Psoas muscle (tissue), 8 donors: ENCODE data around the gene NOM1. TPM values are rescaled to one million over a fixed set of nuclear protein-coding genes. Genes with fewer than 3 reads are reported as not detected.

Source experiments
- ATAC-seq, 4 donors: fragments of 200-7000 bp; cut with Tn5 transposase; one replicate each; pipeline ENCODE4 v1.9.1; 2020; ENCODE audit warnings: moderate library complexity in 3 of 4, mild to moderate bottlenecking in 2 of 4
- DNase-seq, 2 donors: peaks; one replicate each; pipeline ENCODE4 v3.0.0-alpha.2; 2020
- H3K27ac ChIP-seq: fragments of 200-600 bp; one replicate; pipeline ENCODE4 v1.8.0; 2022
- H3K27me3 ChIP-seq, 3 donors: fragments of 200-600 bp in 1 of 3; one replicate each; pipeline versions ENCODE4 v1.6.1 to v1.8.0; 2013 to 2022; ENCODE audit warnings: low read length in 2 of 3, mild to moderate bottlenecking in 2 of 3, moderate library complexity in 1 of 3; ENCODE audit not compliant: insufficient read depth in 3 of 3
- H3K36me3 ChIP-seq, 2 donors: fragments of 200-600 bp in 1 of 2; one replicate each; pipeline versions ENCODE4 v1.6.1 to v1.8.0; 2013 to 2022; ENCODE audit warnings: low read depth in 1 of 2, mild to moderate bottlenecking in 1 of 2, moderate library complexity in 1 of 2; ENCODE audit not compliant: insufficient read depth in 1 of 2
- H3K4me1 ChIP-seq: fragments of 200-600 bp; one replicate; pipeline ENCODE4 v1.8.0; 2022
- H3K4me3 ChIP-seq: fragments of 200-600 bp; one replicate; pipeline ENCODE4 v1.8.0; 2022; ENCODE audit warnings: mild to moderate bottlenecking
- H3K9me3 ChIP-seq: fragments of 200-600 bp; one replicate; pipeline ENCODE4 v1.8.0; 2022
- WGBS, 3 donors: extraction: QIAGEN DNeasy Blood & Tissue Kit; methylation state at CpG; one replicate each; pipeline versions ENCODE4 v1.1.6 to v1.1.7; 2013; 5-methylcytosine and 5-hydroxymethylcytosine counted together
- intact Hi-C, 2 donors: fragments of 100-400 bp; cut with DNase I; formaldehyde crosslinking; loops; one replicate each; pipeline versions ENCODE4 v1.11.0 to v1.14.2; 2022
- polyA plus RNA-seq, 3 donors: library from polyadenylated mRNA; stranded (reverse); fragments of 200-250 nt; gene quantifications; one replicate each; pipeline ENCODE4 v1.2.3, GENCODE V29; 2013
- total RNA-seq, 4 donors: library from RNA; stranded (reverse); fragmentation: NEBNext Ultra II Directional in 2 of 4; extraction: Animal tissue kit (Norgen Biotek cat#: 25700) in 2 of 4; gene quantifications; one replicate each; pipeline versions ENCODE4 v1.2.1 to v1.2.4, GENCODE V29; 2021 to 2023
- TF ChIP-seq, protein P1 (sequence below): fragments of 200-600 bp; IDR thresholded peaks from one replicate; pipeline ENCODE4 v1.8.0; 2022; ENCODE audit warnings: antibody characterized with exemption
- donor health status: healthy with polysubstance abuse.
- donor health status: DM: no; HTN: no; CAD: no; lungs with moderate emphysema.
- donor health status: Bipolar disorder and iron deficiency.
- donor health status: healthy.
- donor health status: DM: yes; HTN: yes; CAD: no.
- donor health status: DM: no; HTN: no; CAD: no.
- donor health status: DM: no; HTN: no; CAD: no.
- donor health status: DM: yes; HTN: yes; CAD: no.

The NOM1 gene
- total and polyA plus RNA-seq, 7 donors: 8.2 to 20.5 (median 14.7) TPM

- H3K36me3 ChIP-seq: peaks cover 11 to 73% of the 10 kb centered on the region in 2 donors
- H3K27ac ChIP-seq: peak overlapping the region; percentile 79
- DNase-seq: no peak
- WGBS, 3 donors: 24 to 38% (median 27%) methylated on average over 3 of the region's 3 CpGs
- no peak overlapping the region for H3K4me3 ChIP-seq
- H3K4me1 ChIP-seq: peaks cover 23% of the 10 kb centered on the region
- TF ChIP-seq, protein P1, sequence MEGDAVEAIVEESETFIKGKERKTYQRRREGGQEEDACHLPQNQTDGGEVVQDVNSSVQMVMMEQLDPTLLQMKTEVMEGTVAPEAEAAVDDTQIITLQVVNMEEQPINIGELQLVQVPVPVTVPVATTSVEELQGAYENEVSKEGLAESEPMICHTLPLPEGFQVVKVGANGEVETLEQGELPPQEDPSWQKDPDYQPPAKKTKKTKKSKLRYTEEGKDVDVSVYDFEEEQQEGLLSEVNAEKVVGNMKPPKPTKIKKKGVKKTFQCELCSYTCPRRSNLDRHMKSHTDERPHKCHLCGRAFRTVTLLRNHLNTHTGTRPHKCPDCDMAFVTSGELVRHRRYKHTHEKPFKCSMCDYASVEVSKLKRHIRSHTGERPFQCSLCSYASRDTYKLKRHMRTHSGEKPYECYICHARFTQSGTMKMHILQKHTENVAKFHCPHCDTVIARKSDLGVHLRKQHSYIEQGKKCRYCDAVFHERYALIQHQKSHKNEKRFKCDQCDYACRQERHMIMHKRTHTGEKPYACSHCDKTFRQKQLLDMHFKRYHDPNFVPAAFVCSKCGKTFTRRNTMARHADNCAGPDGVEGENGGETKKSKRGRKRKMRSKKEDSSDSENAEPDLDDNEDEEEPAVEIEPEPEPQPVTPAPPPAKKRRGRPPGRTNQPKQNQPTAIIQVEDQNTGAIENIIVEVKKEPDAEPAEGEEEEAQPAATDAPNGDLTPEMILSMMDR: peak; percentile 48
- ATAC-seq: peak; percentile 60 to 94 (median 82)
- intact Hi-C loops: loop anchor here in 1 of 2 donors (5.0 kb wide), 2 partner anchors 172 to 367 kb away; partner anchors contain the start of gene DNAJB6
- no peaks in the 10 kb centered on the region for H3K27me3 ChIP-seq
- no peaks in the 10 kb centered on the region for H3K9me3 ChIP-seq
These were observed 20.5 kb downstream of the NOM1 start for GRCh38 chr7:156969972-156970420.

DNA sequence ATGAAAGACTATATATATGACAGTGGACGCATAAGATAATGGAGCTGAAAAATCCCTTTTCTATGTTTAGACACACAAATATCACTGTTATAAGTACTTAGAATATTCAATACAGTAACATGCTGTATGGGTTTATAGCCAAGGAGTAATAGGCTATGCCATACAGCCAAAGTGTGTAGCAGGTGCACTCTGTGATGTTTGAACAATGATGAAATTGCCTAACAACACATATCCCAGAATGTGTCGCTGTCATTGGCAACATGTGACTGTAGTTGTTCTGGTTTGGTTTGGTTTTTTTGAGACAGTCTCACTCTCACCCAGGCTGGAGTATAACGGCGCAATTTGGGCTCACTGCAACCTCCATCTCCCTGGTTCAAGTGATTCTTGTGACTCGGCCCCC lies 26.1 kb downstream of the NOM1 start:
- Histone ChIP-seq H3K4me1 (peaks cover 2% of the 10 kb centered on the region), H3K36me3 (peaks cover 0 to 34% of the 10 kb centered on the region in 2 donors), H3K9me3 (peaks cover 5% of the 10 kb centered on the region), H3K27ac (no peak overlapping the region), H3K4me3 (no peak overlapping the region), H3K27me3 (no peaks in the 10 kb centered on the region)
- WGBS, 3 donors: 91 to 95% (median 92%) methylated on average over 5 of the region's 5 CpGs
- no peak for DNase-seq
- no peak for ATAC-seq
- TF ChIP-seq, protein P1: no peak
- intact Hi-C loops: no loop called here

GRCh38 chr7:156979007-156979606 lies 29.6 kb downstream of the NOM1 start:
- no peak for DNase-seq

DNA sequence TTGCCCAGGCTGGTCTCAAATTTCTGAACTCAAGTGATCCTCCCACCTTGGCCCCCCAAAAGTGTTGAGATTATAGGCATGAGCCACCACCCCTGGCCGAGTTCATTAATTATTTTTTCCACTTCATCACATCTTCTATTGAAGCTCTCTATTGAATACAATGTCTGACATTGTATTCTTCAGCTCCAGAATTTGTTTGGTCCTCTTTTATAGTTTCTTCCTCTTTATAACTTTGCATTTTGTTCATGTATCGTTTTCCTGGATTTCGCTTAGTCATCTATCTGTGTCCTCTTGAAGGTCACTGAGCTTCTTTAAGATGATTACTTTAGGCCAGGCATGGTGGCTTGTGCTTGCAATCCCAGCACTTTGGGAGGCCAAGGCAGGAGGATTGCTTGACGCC lies 30.2 kb downstream of the NOM1 start:
- Histone ChIP-seq H3K27me3 (no peaks in the 10 kb centered on the region), H3K9me3 (peaks cover 5% of the 10 kb centered on the region), H3K4me3 (no peak overlapping the region), H3K36me3 (peaks cover 0 to 8% of the 10 kb centered on the region in 2 donors), H3K4me1 (no peaks in the 10 kb centered on the region), H3K27ac (no peak overlapping the region)
- TF ChIP-seq, protein P1: no peak
- ATAC-seq (no peak), DNase-seq (no peak)
- intact Hi-C loops: no loop called here
- 96 to 98% (median 98%) methylated on average over 4 of the region's 4 CpGs for WGBS, 3 donors

More at GRCh38 chr7:156979007-156979606, 29.6 kb downstream of the NOM1 start:
- H3K27me3 ChIP-seq: no peaks in the 10 kb centered on the region
- no peak for ATAC-seq
- TF ChIP-seq, protein P1: no peak
- WGBS, 3 donors: 93 to 97% (median 95%) methylated on average over 1 of the region's 1 CpG
- intact Hi-C loops: no loop called here
- H3K9me3 ChIP-seq: peaks cover 5% of the 10 kb centered on the region
- no peaks in the 10 kb centered on the region for H3K4me1 ChIP-seq
- H3K36me3 ChIP-seq: peaks cover 0 to 8% of the 10 kb centered on the region in 2 donors
- H3K27ac ChIP-seq: no peak overlapping the region
- no peak overlapping the region for H3K4me3 ChIP-seq
